SK-N-SH treated with all-trans-retinoic acid at 6 μM for 48 hours (cell line): ENCODE measurements around the gene TMEM132A.

ENCODE experiments used
- ATAC-seq: fragments of 200-7000 bp; cut with Tn5 transposase; 3 replicates; pipeline ENCODE4 v1.9.1; 2020; ENCODE audit warnings: mild to moderate bottlenecking, moderate library complexity
- ARNTL ChIP-seq: fragments of 450-650 bp; formaldehyde crosslinking; IDR thresholded peaks from 2 replicates; pipeline ENCODE4 v1.5.0; 2020; ENCODE audit warnings: low read depth, mild to moderate bottlenecking, moderate library complexity, borderline replicate concordance
- BACH2 ChIP-seq: fragments of 250-450 bp; sonication (Bioruptor Pico); IDR thresholded peaks from 2 replicates; pipeline ENCODE4 v1.9.0; 2021; ENCODE audit warnings: mild to moderate bottlenecking, borderline replicate concordance
- CSDC2 ChIP-seq: fragments of 250-450 bp; sonication (Bioruptor Pico); IDR thresholded peaks from 2 replicates; pipeline ENCODE4 v1.5.0; 2020; ENCODE audit warnings: mild to moderate bottlenecking, moderate library complexity
- ESRRG ChIP-seq: fragments of 250-450 bp; sonication (Bioruptor Pico); IDR thresholded peaks from 2 replicates; pipeline ENCODE4 v1.6.1; 2021; ENCODE audit warnings: mild to moderate bottlenecking
- GLIS3 ChIP-seq: fragments of 250-450 bp; sonication (Bioruptor Pico); IDR thresholded peaks from 2 replicates; pipeline ENCODE4 v1.5.0; 2020; ENCODE audit warnings: mild to moderate bottlenecking, moderate library complexity
- ISL1 ChIP-seq: fragments of 250-450 bp; sonication (Bioruptor Pico); IDR thresholded peaks from 2 replicates; pipeline ENCODE4 v2.1.2; 2022; ENCODE audit warnings: mild to moderate bottlenecking, moderate library complexity
- OSR1 ChIP-seq: fragments of 250-450 bp; sonication (Bioruptor Pico); IDR thresholded peaks from 2 replicates; pipeline ENCODE4 v1.8.0; 2022; ENCODE audit warnings: moderate library complexity, mild to moderate bottlenecking, inconsistent platforms
- PPARA ChIP-seq: fragments of 250-450 bp; sonication (Bioruptor Pico); IDR thresholded peaks from 2 replicates; pipeline ENCODE4 v1.5.0; 2020; ENCODE audit warnings: mild to moderate bottlenecking, borderline replicate concordance
- RARB ChIP-seq: fragments of 250-450 bp; sonication (Bioruptor Pico); IDR thresholded peaks from 2 replicates; pipeline ENCODE4 v1.8.0; 2021; ENCODE audit warnings: mild to moderate bottlenecking, moderate library complexity
- SNAI2 ChIP-seq: fragments of 250-450 bp; sonication (Bioruptor Pico); IDR thresholded peaks from 2 replicates; pipeline ENCODE4 v1.5.0; 2020; ENCODE audit warnings: mild to moderate bottlenecking, moderate library complexity
- TCF4 ChIP-seq: fragments of 250-450 bp; sonication (Bioruptor Pico); IDR thresholded peaks from 2 replicates; pipeline ENCODE4 v1.8.0; 2021; ENCODE audit warnings: mild to moderate bottlenecking, moderate library complexity, borderline replicate concordance
- TOX ChIP-seq: fragments of 250-450 bp; sonication (Bioruptor Pico); IDR thresholded peaks from 2 replicates; pipeline ENCODE4 v1.8.0; 2021; ENCODE audit warnings: mild to moderate bottlenecking, moderate library complexity, borderline replicate concordance
- ZC3H10 ChIP-seq: fragments of 250-450 bp; sonication (Bioruptor Pico); IDR thresholded peaks from 2 replicates; pipeline ENCODE4 v1.5.1; 2021; ENCODE audit warnings: mild to moderate bottlenecking, moderate library complexity
- ZFP30 ChIP-seq: fragments of 450-650 bp; formaldehyde crosslinking; IDR thresholded peaks from 2 replicates; pipeline ENCODE4 v1.5.0; 2022; ENCODE audit warnings: mild to moderate bottlenecking, moderate library complexity
- ZNF565 ChIP-seq: fragments of 450-650 bp; formaldehyde crosslinking; conservative IDR thresholded peaks from 2 replicates; pipeline ENCODE4 v1.5.0; 2020; ENCODE audit warnings: low read depth, mild to moderate bottlenecking, moderate library complexity
- ZNF70 ChIP-seq: fragments of 450-650 bp; formaldehyde crosslinking; IDR thresholded peaks from 2 replicates; pipeline ENCODE4 v1.5.0; 2020; ENCODE audit warnings: mild to moderate bottlenecking, moderate library complexity
- ZNF8 ChIP-seq: fragments of 450-650 bp; formaldehyde crosslinking; IDR thresholded peaks from 2 replicates; pipeline ENCODE4 v1.5.0; 2020; ENCODE audit warnings: mild to moderate bottlenecking, moderate library complexity
- TF ChIP-seq, protein P1 (sequence below): fragments of 250-450 bp; sonication (Bioruptor Pico); IDR thresholded peaks from 2 replicates; pipeline ENCODE4 v1.8.0; 2020; ENCODE audit warnings: mild to moderate bottlenecking, moderate library complexity, borderline replicate concordance
- TF ChIP-seq, protein P2 (sequence below): fragments of 250-450 bp; sonication (Bioruptor Pico); IDR thresholded peaks from 2 replicates; pipeline ENCODE4 v1.5.1; 2021; ENCODE audit warnings: mild to moderate bottlenecking, moderate library complexity
- TF ChIP-seq, protein P3 (sequence below): fragments of 250-450 bp; sonication (Bioruptor Pico); IDR thresholded peaks from 2 replicates; pipeline ENCODE4 v1.5.0; 2020; ENCODE audit warnings: mild to moderate bottlenecking, moderate library complexity
- TF ChIP-seq, protein P4 (sequence below): fragments of 250-450 bp; sonication (Bioruptor Pico); IDR thresholded peaks from 2 replicates; pipeline ENCODE4 v1.8.0; 2021; ENCODE audit warnings: low read depth, mild to moderate bottlenecking, moderate library complexity, borderline replicate concordance

Gene TMEM132A

DNA sequence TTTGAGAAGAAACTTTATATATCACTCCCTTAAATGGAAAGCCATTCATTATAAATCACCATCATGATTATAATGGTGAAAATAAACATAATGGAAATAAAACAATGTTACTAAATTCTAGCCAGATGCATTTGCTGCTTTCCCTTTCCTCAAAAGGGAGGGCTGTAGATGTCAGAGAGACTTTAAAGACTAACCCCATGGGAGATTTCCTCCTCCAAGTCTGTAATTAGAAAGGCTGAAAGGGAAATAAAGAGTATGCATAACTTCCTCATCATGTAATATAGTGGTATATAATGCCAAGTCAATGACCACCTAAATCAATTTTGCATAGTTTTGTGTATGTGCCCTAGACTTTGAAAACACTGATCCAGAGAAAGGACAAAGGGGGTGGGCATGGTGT, 53.6 kb downstream of the TMEM132A start:
- no peak for ATAC-seq
- TF ChIP-seq BACH2 (no peak), CSDC2 (CRISPR knock-in tag) (no peak), ISL1 (CRISPR knock-in tag) (no peak), TOX (no peak), ZNF565 (CRISPR knock-in tag) (no peak), ZNF70 (no peak), SNAI2 (CRISPR knock-in tag) (no peak), ESRRG (CRISPR knock-in tag) (no peak), PPARA (CRISPR knock-in tag) (no peak), ZC3H10 (CRISPR knock-in tag) (no peak), ARNTL (CRISPR knock-in tag) (no peak), OSR1 (CRISPR knock-in tag) (no peak), GLIS3 (CRISPR knock-in tag) (no peak), ZFP30 (CRISPR knock-in tag) (no peak), TCF4 (no peak)
- TF ChIP-seq, protein P1, sequence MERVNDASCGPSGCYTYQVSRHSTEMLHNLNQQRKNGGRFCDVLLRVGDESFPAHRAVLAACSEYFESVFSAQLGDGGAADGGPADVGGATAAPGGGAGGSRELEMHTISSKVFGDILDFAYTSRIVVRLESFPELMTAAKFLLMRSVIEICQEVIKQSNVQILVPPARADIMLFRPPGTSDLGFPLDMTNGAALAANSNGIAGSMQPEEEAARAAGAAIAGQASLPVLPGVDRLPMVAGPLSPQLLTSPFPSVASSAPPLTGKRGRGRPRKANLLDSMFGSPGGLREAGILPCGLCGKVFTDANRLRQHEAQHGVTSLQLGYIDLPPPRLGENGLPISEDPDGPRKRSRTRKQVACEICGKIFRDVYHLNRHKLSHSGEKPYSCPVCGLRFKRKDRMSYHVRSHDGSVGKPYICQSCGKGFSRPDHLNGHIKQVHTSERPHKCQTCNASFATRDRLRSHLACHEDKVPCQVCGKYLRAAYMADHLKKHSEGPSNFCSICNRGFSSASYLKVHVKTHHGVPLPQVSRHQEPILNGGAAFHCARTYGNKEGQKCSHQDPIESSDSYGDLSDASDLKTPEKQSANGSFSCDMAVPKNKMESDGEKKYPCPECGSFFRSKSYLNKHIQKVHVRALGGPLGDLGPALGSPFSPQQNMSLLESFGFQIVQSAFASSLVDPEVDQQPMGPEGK (CRISPR knock-in tag): no peak
- TF ChIP-seq, protein P2, sequence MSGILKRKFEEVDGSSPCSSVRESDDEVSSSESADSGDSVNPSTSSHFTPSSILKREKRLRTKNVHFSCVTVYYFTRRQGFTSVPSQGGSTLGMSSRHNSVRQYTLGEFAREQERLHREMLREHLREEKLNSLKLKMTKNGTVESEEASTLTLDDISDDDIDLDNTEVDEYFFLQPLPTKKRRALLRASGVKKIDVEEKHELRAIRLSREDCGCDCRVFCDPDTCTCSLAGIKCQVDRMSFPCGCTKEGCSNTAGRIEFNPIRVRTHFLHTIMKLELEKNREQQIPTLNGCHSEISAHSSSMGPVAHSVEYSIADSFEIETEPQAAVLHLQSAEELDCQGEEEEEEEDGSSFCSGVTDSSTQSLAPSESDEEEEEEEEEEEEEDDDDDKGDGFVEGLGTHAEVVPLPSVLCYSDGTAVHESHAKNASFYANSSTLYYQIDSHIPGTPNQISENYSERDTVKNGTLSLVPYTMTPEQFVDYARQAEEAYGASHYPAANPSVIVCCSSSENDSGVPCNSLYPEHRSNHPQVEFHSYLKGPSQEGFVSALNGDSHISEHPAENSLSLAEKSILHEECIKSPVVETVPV: no peak

DNA sequence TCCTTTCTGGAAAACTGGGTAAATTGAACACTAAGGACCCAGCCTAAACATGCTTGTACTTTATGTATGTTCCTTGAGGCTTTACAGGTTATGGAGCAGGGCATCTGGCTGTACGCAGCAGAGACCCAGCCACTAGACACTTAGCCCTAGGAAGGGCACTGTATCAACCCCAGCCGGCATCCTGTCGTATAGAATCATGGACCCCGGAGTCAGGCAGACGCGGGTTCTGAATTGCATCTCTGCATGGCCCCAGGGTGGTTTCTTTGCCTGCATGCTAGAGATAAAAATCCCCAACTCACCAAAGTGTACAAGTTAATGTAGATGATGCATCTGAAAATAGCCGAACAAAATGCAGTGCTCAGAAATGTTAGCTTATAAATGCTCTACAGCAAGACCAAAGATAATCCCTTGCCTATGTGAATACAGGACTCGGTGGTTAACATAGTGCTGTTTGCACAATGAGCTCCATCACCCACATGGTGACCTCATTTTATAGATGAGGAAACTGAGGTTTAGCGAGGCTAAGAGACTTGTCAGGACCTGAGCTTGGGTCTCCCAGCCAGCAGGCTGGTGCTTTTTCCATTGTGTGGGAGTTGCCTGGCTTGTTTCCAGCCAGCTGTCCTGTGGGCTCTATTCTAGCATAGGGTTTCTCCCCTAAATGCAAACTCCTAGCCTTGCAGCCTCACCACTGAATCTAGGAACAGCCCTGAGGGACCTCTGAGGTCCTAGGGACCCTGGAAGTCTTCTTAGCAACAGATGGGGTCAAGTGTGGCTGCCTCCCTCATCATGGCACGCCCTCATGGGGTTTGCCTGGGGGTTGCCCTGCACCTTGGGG, 54.5 kb downstream of the TMEM132A start:
- ATAC-seq: no peak

DNA sequence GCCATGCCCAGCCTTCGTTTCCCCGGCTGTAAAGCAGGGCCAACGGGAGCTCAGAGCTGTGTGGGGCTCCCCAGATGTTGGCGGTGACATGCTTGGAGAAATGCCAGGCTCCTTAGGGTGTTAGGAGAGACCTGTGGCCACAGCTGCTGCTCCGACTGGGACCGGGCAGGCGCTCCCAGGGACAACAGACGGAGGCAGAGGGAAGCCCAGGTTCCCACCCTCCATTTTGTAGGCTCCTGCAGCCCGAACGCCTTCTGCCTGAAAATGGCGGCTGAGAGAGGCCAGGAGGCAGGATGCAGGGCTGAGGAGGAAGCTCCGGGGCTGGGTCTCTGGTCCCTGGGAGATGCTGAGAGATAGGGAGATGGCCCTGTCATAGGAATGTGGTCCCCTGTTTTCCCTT, 57.3 kb downstream of the TMEM132A start:
- TF ChIP-seq ISL1 (CRISPR knock-in tag): no peak
- TF ChIP-seq GLIS3 (CRISPR knock-in tag): no peak
- TF ChIP-seq, protein P1 (CRISPR knock-in tag): no peak
- TF ChIP-seq ZNF70: no peak
- TF ChIP-seq ZFP30 (CRISPR knock-in tag): no peak
- TF ChIP-seq ARNTL (CRISPR knock-in tag): no peak
- TF ChIP-seq PPARA (CRISPR knock-in tag): no peak
- TF ChIP-seq, protein P3, sequence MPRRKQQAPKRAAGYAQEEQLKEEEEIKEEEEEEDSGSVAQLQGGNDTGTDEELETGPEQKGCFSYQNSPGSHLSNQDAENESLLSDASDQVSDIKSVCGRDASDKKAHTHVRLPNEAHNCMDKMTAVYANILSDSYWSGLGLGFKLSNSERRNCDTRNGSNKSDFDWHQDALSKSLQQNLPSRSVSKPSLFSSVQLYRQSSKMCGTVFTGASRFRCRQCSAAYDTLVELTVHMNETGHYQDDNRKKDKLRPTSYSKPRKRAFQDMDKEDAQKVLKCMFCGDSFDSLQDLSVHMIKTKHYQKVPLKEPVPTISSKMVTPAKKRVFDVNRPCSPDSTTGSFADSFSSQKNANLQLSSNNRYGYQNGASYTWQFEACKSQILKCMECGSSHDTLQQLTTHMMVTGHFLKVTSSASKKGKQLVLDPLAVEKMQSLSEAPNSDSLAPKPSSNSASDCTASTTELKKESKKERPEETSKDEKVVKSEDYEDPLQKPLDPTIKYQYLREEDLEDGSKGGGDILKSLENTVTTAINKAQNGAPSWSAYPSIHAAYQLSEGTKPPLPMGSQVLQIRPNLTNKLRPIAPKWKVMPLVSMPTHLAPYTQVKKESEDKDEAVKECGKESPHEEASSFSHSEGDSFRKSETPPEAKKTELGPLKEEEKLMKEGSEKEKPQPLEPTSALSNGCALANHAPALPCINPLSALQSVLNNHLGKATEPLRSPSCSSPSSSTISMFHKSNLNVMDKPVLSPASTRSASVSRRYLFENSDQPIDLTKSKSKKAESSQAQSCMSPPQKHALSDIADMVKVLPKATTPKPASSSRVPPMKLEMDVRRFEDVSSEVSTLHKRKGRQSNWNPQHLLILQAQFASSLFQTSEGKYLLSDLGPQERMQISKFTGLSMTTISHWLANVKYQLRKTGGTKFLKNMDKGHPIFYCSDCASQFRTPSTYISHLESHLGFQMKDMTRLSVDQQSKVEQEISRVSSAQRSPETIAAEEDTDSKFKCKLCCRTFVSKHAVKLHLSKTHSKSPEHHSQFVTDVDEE (CRISPR knock-in tag): no peak
- TF ChIP-seq CSDC2 (CRISPR knock-in tag): no peak
- no peak for TF ChIP-seq ZNF565 (CRISPR knock-in tag)
- TF ChIP-seq BACH2: no peak
- no peak for TF ChIP-seq ZNF8 (CRISPR knock-in tag)
- no peak for ATAC-seq

More for the DNA sequence above, 54.5 kb downstream of the TMEM132A start:
- TF ChIP-seq RARB (no peak), ZNF8 (CRISPR knock-in tag) (no peak), TCF4 (no peak), ZFP30 (CRISPR knock-in tag) (no peak)
- TF ChIP-seq, protein P4, sequence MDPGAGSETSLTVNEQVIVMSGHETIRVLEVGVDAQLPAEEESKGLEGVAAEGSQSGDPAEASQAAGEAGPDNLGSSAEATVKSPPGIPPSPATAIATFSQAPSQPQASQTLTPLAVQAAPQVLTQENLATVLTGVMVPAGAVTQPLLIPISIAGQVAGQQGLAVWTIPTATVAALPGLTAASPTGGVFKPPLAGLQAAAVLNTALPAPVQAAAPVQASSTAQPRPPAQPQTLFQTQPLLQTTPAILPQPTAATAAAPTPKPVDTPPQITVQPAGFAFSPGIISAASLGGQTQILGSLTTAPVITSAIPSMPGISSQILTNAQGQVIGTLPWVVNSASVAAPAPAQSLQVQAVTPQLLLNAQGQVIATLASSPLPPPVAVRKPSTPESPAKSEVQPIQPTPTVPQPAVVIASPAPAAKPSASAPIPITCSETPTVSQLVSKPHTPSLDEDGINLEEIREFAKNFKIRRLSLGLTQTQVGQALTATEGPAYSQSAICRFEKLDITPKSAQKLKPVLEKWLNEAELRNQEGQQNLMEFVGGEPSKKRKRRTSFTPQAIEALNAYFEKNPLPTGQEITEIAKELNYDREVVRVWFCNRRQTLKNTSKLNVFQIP: no peak
